ENCODE data around the gene SLC22A3. TPM values are rescaled to one million over a fixed set of nuclear protein-coding genes. Genes with fewer than 3 reads are reported as not detected.
A peak's percentile ranks its signal among the peaks of the same experiment; 100 is the strongest.

SLC22A3 gene
- total and polyA plus RNA-seq, 5 donors from 2014 or later, result 0.41 to 1.9 (median 1.0) TPM

GRCh38 chr6:160429620-160429895 lies 81.4 kb downstream of the SLC22A3 start:
- peaks cover 11% of the 10 kb centered on the region for H3K27me3 ChIP-seq (ENCODE audit: control insufficient read depth, insufficient read depth, low read length)
- H3K4me1 ChIP-seq (ENCODE audit: control insufficient read depth, insufficient read depth, low read length, poor library complexity, severe bottlenecking), result peaks cover 5% of the 10 kb centered on the region
- no peaks in the 10 kb centered on the region for H3K9me3 ChIP-seq (ENCODE audit: control insufficient read depth in 2 of 2, low read length in 2 of 2)
- H3K9me3 Mint-ChIP-seq, result no peaks in the 10 kb centered on the region
- H3K27me3 Mint-ChIP-seq, result peaks cover 30% of the 10 kb centered on the region
- peaks cover 4 to 11% (median 9%) of the 10 kb centered on the region in 4 donors for H3K4me1 Mint-ChIP-seq
- H3K36me3 Mint-ChIP-seq, result no peaks in the 10 kb centered on the region
- H3K4me3 ChIP-seq (ENCODE audit: low read depth, low read length), result no peak overlapping the region
- no peak for DNase-seq
- H3K27ac Mint-ChIP-seq, result no peak overlapping the region
- H3K36me3 ChIP-seq (ENCODE audit: control insufficient read depth, insufficient read depth, low read length), result no peaks in the 10 kb centered on the region
- no peak for ATAC-seq (ENCODE audit: low read depth in 2 of 2)
- H3K27ac ChIP-seq (ENCODE audit: insufficient read depth, low read length, poor library complexity, severe bottlenecking), result no peak overlapping the region
- H3K4me3 Mint-ChIP-seq, result no peak overlapping the region

GRCh38 chr6:160430203-160430602 lies 82.0 kb downstream of the SLC22A3 start:
- Mint-ChIP-seq H3K9me3 (peaks cover 0 to 2% (median 0%) of the 10 kb centered on the region in 7 donors), H3K27ac (no peak overlapping the region), H3K4me1 (peaks cover 6 to 10% (median 8%) of the 10 kb centered on the region in 4 donors), H3K4me3 (no peak overlapping the region), H3K36me3 (no peaks in the 10 kb centered on the region), H3K27me3 (peaks cover 29% of the 10 kb centered on the region)
- no peaks in the 10 kb centered on the region for H3K9me3 ChIP-seq (ENCODE audit: control insufficient read depth in 2 of 2, low read length in 2 of 2)
- H3K27ac ChIP-seq (ENCODE audit: insufficient read depth, low read length, poor library complexity, severe bottlenecking), result no peak overlapping the region
- H3K4me3 ChIP-seq (ENCODE audit: low read depth, low read length), result no peak overlapping the region
- peaks cover 14% of the 10 kb centered on the region for H3K27me3 ChIP-seq (ENCODE audit: control insufficient read depth, insufficient read depth, low read length)
- H3K4me1 ChIP-seq (ENCODE audit: control insufficient read depth, insufficient read depth, low read length, poor library complexity, severe bottlenecking), result peaks cover 5% of the 10 kb centered on the region
- H3K36me3 ChIP-seq (ENCODE audit: control insufficient read depth, insufficient read depth, low read length), result no peaks in the 10 kb centered on the region
- no peak for DNase-seq
- no peak for ATAC-seq (ENCODE audit: low read depth in 2 of 2)

- Mint-ChIP-seq H3K36me3 (no peaks in the 10 kb centered on the region), H3K27me3 (peaks cover 24% of the 10 kb centered on the region)
- ATAC-seq (ENCODE audit: low read depth in 2 of 2), result no peak
Measured at GRCh38 chr6:160430751-160431150, 82.6 kb downstream of the SLC22A3 start.

DNA sequence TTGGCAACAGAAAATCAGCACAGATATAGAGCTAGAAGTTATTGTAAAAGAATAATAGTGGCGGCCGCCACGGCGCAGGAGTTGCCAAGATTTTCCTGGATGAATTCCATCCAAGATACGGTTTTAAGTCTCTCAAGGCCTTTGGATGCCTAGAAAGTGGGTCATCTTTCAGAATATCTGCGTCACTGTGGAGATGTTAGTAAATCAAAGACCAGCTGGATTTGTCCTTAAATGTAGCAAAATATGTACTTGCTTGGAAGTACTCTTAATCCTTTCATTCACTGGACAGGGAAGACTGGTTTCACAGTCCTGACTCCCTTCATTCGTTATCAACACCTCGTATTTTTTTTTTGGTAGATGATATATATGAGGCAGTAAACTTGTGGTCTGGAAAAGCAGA lies 83.0 kb downstream of the SLC22A3 start:
- H3K27me3 Mint-ChIP-seq, result peaks cover 29% of the 10 kb centered on the region
- H3K4me3 Mint-ChIP-seq, result no peak overlapping the region
- peaks cover 3 to 13% (median 6%) of the 10 kb centered on the region in 4 donors for H3K4me1 Mint-ChIP-seq
- DNase-seq (no peak), ATAC-seq (ENCODE audit: low read depth in 2 of 2) (no peak)
- peaks cover 3% of the 10 kb centered on the region for H3K4me1 ChIP-seq (ENCODE audit: control insufficient read depth, insufficient read depth, low read length, poor library complexity, severe bottlenecking)
- peaks cover 15% of the 10 kb centered on the region for H3K27me3 ChIP-seq (ENCODE audit: control insufficient read depth, insufficient read depth, low read length)
- H3K36me3 Mint-ChIP-seq, result no peaks in the 10 kb centered on the region
- H3K4me3 ChIP-seq (ENCODE audit: low read depth, low read length), result no peak overlapping the region
- no peaks in the 10 kb centered on the region for H3K9me3 ChIP-seq (ENCODE audit: control insufficient read depth in 2 of 2, low read length in 2 of 2)
- H3K36me3 ChIP-seq (ENCODE audit: control insufficient read depth, insufficient read depth, low read length), result no peaks in the 10 kb centered on the region
- H3K27ac Mint-ChIP-seq, result no peak overlapping the region
- H3K9me3 Mint-ChIP-seq, result peaks cover 0 to 2% (median 0%) of the 10 kb centered on the region in 7 donors
- no peak overlapping the region for H3K27ac ChIP-seq (ENCODE audit: insufficient read depth, low read length, poor library complexity, severe bottlenecking)

More at GRCh38 chr6:160430751-160431150, 82.6 kb downstream of the SLC22A3 start:
- no peak for DNase-seq
- H3K4me3 ChIP-seq (ENCODE audit: low read depth, low read length), result no peak overlapping the region
- no peak overlapping the region for H3K27ac Mint-ChIP-seq
- H3K4me3 Mint-ChIP-seq, result no peak overlapping the region
- H3K36me3 ChIP-seq (ENCODE audit: control insufficient read depth, insufficient read depth, low read length), result no peaks in the 10 kb centered on the region
- peaks cover 6 to 12% (median 7%) of the 10 kb centered on the region in 4 donors for H3K4me1 Mint-ChIP-seq
- H3K9me3 ChIP-seq (ENCODE audit: control insufficient read depth in 2 of 2, low read length in 2 of 2), result no peaks in the 10 kb centered on the region
- H3K27ac ChIP-seq (ENCODE audit: insufficient read depth, low read length, poor library complexity, severe bottlenecking), result no peak overlapping the region
- peaks cover 16% of the 10 kb centered on the region for H3K27me3 ChIP-seq (ENCODE audit: control insufficient read depth, insufficient read depth, low read length)
- peaks cover 5% of the 10 kb centered on the region for H3K4me1 ChIP-seq (ENCODE audit: control insufficient read depth, insufficient read depth, low read length, poor library complexity, severe bottlenecking)
- H3K9me3 Mint-ChIP-seq, result peaks cover 0 to 2% (median 0%) of the 10 kb centered on the region in 7 donors

- no peaks in the 10 kb centered on the region for H3K9me3 ChIP-seq (ENCODE audit: control insufficient read depth in 2 of 2, low read length in 2 of 2)
- ATAC-seq (ENCODE audit: low read depth in 2 of 2), result no peak
- no peaks in the 10 kb centered on the region for H3K36me3 ChIP-seq (ENCODE audit: control insufficient read depth, insufficient read depth, low read length)
- H3K27ac Mint-ChIP-seq, result peak overlapping the region in 1 of 3 donors; percentile 35
- peaks cover 0 to 2% (median 0%) of the 10 kb centered on the region in 7 donors for H3K9me3 Mint-ChIP-seq
- DNase-seq, result no peak
- H3K36me3 Mint-ChIP-seq, result no peaks in the 10 kb centered on the region
- no peak overlapping the region for H3K4me3 ChIP-seq (ENCODE audit: low read depth, low read length)
- no peak overlapping the region for H3K4me3 Mint-ChIP-seq
- peaks cover 0 to 7% (median 2%) of the 10 kb centered on the region in 4 donors for H3K4me1 Mint-ChIP-seq
- peaks cover 29% of the 10 kb centered on the region for H3K27me3 Mint-ChIP-seq
- no peak overlapping the region for H3K27ac ChIP-seq (ENCODE audit: insufficient read depth, low read length, poor library complexity, severe bottlenecking)
- H3K4me1 ChIP-seq (ENCODE audit: control insufficient read depth, insufficient read depth, low read length, poor library complexity, severe bottlenecking), result no peaks in the 10 kb centered on the region
- peaks cover 14% of the 10 kb centered on the region for H3K27me3 ChIP-seq (ENCODE audit: control insufficient read depth, insufficient read depth, low read length)
Measured at GRCh38 chr6:160431791-160432404, 83.7 kb downstream of the SLC22A3 start.

DNA sequence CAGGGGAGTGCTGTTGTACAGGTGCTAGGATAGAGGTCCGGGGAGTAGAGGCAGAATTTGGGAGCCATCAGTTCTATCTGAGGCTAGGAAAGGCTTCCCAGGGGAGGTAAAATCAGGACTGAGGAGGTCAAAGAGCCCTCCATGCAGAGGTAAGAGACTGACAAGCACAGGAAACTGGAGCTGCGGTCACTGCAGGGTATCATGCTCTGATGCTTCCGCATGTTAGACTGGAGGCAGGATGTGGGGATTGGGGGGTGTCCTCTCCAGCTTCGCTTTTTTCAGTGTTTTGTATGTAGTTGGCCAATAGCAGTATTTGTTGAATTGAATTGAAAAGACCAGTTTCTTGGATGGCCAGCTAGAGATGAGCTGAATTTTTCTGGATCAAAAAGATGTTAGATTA lies 87.8 kb downstream of the SLC22A3 start:
- ATAC-seq (ENCODE audit: low read depth in 2 of 2), result no peak
- Mint-ChIP-seq H3K9me3 (peaks cover 0 to 2% (median 0%) of the 10 kb centered on the region in 7 donors), H3K27me3 (peaks cover 35% of the 10 kb centered on the region), H3K36me3 (peaks cover 5% of the 10 kb centered on the region), H3K27ac (no peak overlapping the region), H3K4me1 (peaks cover 0 to 7% (median 2%) of the 10 kb centered on the region in 4 donors), H3K4me3 (peak overlapping the region in 1 of 4 donors; percentile 8)
- H3K9me3 ChIP-seq (ENCODE audit: control insufficient read depth in 2 of 2, low read length in 2 of 2), result no peaks in the 10 kb centered on the region
- H3K4me1 ChIP-seq (ENCODE audit: control insufficient read depth, insufficient read depth, low read length, poor library complexity, severe bottlenecking), result no peaks in the 10 kb centered on the region
- DNase-seq, result peak in 1 of 3 donors; percentile 27
- no peak overlapping the region for H3K4me3 ChIP-seq (ENCODE audit: low read depth, low read length)
- no peak overlapping the region for H3K27ac ChIP-seq (ENCODE audit: insufficient read depth, low read length, poor library complexity, severe bottlenecking)
- H3K27me3 ChIP-seq (ENCODE audit: control insufficient read depth, insufficient read depth, low read length), result peaks cover 8% of the 10 kb centered on the region
- no peaks in the 10 kb centered on the region for H3K36me3 ChIP-seq (ENCODE audit: control insufficient read depth, insufficient read depth, low read length)

DNA sequence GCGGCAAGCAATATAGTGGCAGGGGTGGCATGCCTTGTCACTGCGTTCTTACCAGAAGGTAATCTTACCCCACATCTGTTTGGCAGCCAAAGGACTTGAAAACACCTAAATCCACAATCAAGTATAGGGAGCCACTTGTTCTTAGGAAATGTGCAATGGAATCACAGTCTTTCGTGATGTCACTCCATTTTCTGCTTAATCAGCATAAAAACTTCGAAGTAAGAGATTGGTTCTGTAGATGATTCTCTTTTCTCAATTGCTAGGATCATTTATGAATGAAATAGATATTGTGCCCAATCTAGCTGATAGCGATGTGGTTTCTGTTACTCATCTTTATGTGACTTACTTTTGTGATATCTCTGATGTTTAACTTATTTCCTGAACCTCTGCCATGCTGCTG lies 89.0 kb downstream of the SLC22A3 start:
- Mint-ChIP-seq H3K9me3 (peaks cover 0 to 2% (median 0%) of the 10 kb centered on the region in 7 donors), H3K36me3 (peaks cover 5% of the 10 kb centered on the region), H3K27me3 (peaks cover 31% of the 10 kb centered on the region), H3K27ac (no peak overlapping the region), H3K4me1 (peaks cover 0 to 7% (median 2%) of the 10 kb centered on the region in 4 donors), H3K4me3 (no peak overlapping the region)
- H3K27me3 ChIP-seq (ENCODE audit: control insufficient read depth, insufficient read depth, low read length), result peaks cover 8% of the 10 kb centered on the region
- no peaks in the 10 kb centered on the region for H3K9me3 ChIP-seq (ENCODE audit: control insufficient read depth in 2 of 2, low read length in 2 of 2)
- no peak overlapping the region for H3K4me3 ChIP-seq (ENCODE audit: low read depth, low read length)
- DNase-seq (no peak), ATAC-seq (ENCODE audit: low read depth in 2 of 2) (no peak)
- H3K4me1 ChIP-seq (ENCODE audit: control insufficient read depth, insufficient read depth, low read length, poor library complexity, severe bottlenecking), result no peaks in the 10 kb centered on the region
- no peaks in the 10 kb centered on the region for H3K36me3 ChIP-seq (ENCODE audit: control insufficient read depth, insufficient read depth, low read length)
- no peak overlapping the region for H3K27ac ChIP-seq (ENCODE audit: insufficient read depth, low read length, poor library complexity, severe bottlenecking)

DNA sequence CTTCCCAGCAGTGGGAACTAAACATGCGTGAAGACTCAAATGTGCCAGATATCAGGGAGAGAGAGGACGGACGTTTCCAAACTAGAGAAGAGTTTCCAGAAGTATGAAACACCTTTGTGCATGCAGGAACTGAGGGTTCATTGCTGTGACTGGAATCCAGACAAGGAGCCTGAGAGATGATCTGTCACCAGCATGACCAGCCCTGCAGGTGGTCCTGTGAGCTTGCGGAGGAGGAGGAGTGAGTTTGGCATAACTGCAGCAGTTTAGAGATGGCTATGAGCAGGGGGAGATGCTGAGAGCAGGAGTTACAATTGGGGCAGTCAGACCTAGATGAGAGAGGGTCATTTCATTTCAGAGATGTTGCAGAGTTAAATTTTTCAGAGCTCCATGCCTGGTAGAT lies 89.6 kb downstream of the SLC22A3 start:
- Mint-ChIP-seq H3K27ac (no peak overlapping the region), H3K9me3 (peaks cover 0 to 2% (median 0%) of the 10 kb centered on the region in 7 donors), H3K27me3 (peaks cover 25% of the 10 kb centered on the region), H3K4me3 (no peak overlapping the region), H3K36me3 (peaks cover 5% of the 10 kb centered on the region), H3K4me1 (peaks cover 0 to 7% (median 2%) of the 10 kb centered on the region in 4 donors)
- no peaks in the 10 kb centered on the region for H3K36me3 ChIP-seq (ENCODE audit: control insufficient read depth, insufficient read depth, low read length)
- no peak for DNase-seq
- H3K9me3 ChIP-seq (ENCODE audit: control insufficient read depth in 2 of 2, low read length in 2 of 2), result no peaks in the 10 kb centered on the region
- H3K4me3 ChIP-seq (ENCODE audit: low read depth, low read length), result no peak overlapping the region
- H3K27ac ChIP-seq (ENCODE audit: insufficient read depth, low read length, poor library complexity, severe bottlenecking), result no peak overlapping the region
- no peak for ATAC-seq (ENCODE audit: low read depth in 2 of 2)
- H3K4me1 ChIP-seq (ENCODE audit: control insufficient read depth, insufficient read depth, low read length, poor library complexity, severe bottlenecking), result no peaks in the 10 kb centered on the region
- H3K27me3 ChIP-seq (ENCODE audit: control insufficient read depth, insufficient read depth, low read length), result peaks cover 8% of the 10 kb centered on the region
